GM19240 (cell line): ENCODE measurements around the gene PTGDR2.

Experiments used
- DNase-seq: peaks from one replicate; pipeline ENCODE4 v3.0.0; 2011; ENCODE audit warnings: low spot score; ENCODE audit not compliant: insufficient read length

Gene PTGDR2

GRCh38 chr11:60813324-60813723 lies 42.4 kb downstream of the PTGDR2 start:
- DNase-seq: no peak

- no peak for DNase-seq
Measured at GRCh38 chr11:60810569-60810968, 45.2 kb downstream of the PTGDR2 start.

- DNase-seq: no peak
Measured at GRCh38 chr11:60810151-60810550, 45.6 kb downstream of the PTGDR2 start.

GRCh38 chr11:60809691-60810090 lies 46.1 kb downstream of the PTGDR2 start:
- DNase-seq: no peak

GRCh38 chr11:60809249-60809648 lies 46.5 kb downstream of the PTGDR2 start:
- no peak for DNase-seq

- no peak for DNase-seq
Measured at GRCh38 chr11:60803273-60803936, 52.3 kb downstream of the PTGDR2 start.

- no peak for DNase-seq
Measured at GRCh38 chr11:60801194-60801593, 54.6 kb downstream of the PTGDR2 start.
